ENCODE measurements around the gene KCTD19.

The KCTD19 gene

DNA sequence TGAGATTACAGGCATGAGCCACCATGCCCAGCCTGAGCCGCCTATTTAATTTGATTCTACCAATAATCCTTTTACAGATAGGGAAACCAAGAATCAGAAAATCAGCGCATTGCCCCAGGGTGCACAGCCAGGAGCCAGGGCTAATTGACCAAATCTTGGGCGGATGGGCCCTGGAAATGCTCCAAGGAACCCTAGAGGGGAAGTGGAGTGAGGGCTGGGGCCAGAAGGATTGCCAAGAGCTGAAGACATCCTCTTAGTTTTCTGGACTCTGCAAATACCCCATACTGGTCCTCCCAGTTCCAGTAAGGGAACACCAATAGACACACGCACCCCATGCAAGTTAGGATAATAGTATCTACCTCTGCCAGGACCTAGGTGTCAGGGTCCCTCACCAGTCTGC, 83.1 kb downstream of the KCTD19 start:
- in situ Hi-C loops (cut with MboI; ENCODE audit: low pct_unique_long_range_greater_than_20kb, low sequenced_read_pairs, unreplicated experiment): no loop called here
- no peak for TF ChIP-seq CTCF (IDR thresholded peaks at IDR 0.05; ENCODE audit: extremely low read depth, insufficient read depth, missing control alignments)
- no peak for DNase-seq (ENCODE audit: low spot score)

- no peak for TF ChIP-seq CTCF (IDR thresholded peaks at IDR 0.05; ENCODE audit: extremely low read depth, insufficient read depth, missing control alignments)
- in situ Hi-C loops (cut with MboI; ENCODE audit: low pct_unique_long_range_greater_than_20kb, low sequenced_read_pairs, unreplicated experiment): no loop called here
- DNase-seq (ENCODE audit: low spot score): no peak
Observed at GRCh38 chr16:67242138-67242730, 84.3 kb downstream of the KCTD19 start.

DNA sequence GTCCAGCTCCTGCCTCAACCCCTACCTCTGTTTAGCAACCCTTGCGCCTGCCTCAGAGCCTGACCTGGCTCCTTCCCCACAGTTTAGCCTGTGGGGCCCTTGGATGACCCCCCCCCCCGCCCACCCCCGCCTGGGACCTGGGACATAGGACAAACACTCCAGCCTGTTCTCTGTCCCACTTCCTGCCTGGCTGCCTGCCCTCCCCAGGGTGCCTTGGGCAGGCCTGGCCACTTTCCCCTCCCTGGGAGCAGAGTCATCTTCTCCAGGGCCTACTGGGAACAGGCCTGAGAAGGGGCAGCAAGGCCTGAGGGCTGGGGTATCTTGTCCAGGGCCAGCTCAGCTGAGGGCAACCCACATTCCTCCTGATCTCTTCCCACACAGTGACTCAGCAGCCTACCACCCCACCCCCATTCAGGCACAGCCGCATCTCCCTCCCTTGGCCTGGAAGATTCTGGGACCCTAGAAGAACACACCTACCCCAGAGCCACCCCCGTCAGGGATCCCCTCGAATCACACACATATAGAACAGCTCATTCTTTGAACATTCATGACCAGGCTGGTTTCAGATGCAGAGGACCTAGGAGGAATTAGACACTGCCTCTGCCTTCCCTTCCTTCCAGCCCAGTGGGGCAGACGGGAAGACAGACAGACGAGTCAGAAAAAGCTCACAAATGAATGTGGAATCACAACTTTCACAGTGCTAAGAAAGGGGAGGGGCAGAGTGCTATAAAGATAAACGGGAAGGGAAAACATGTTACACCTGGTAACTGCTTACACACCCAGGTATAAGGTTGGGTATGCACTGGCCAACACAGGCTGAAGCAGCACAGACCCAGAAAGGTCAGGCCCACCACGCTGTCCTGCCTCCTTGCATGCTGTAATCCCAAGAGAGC, 85.3 kb downstream of the KCTD19 start:
- no peak for TF ChIP-seq CTCF (IDR thresholded peaks at IDR 0.05; ENCODE audit: extremely low read depth, insufficient read depth, missing control alignments)
- in situ Hi-C loops (cut with MboI; ENCODE audit: low pct_unique_long_range_greater_than_20kb, low sequenced_read_pairs, unreplicated experiment): no loop called here
- DNase-seq (ENCODE audit: low spot score): no peak

- in situ Hi-C loops (cut with MboI; ENCODE audit: low pct_unique_long_range_greater_than_20kb, low sequenced_read_pairs, unreplicated experiment): no loop called here
- no peak for TF ChIP-seq CTCF (IDR thresholded peaks at IDR 0.05; ENCODE audit: extremely low read depth, insufficient read depth, missing control alignments)
- DNase-seq (ENCODE audit: low spot score): no peak
Observed at GRCh38 chr16:67240506-67240905, 86.0 kb downstream of the KCTD19 start.
